Measurements from ENCODE around the gene PRKG2.

DNA sequence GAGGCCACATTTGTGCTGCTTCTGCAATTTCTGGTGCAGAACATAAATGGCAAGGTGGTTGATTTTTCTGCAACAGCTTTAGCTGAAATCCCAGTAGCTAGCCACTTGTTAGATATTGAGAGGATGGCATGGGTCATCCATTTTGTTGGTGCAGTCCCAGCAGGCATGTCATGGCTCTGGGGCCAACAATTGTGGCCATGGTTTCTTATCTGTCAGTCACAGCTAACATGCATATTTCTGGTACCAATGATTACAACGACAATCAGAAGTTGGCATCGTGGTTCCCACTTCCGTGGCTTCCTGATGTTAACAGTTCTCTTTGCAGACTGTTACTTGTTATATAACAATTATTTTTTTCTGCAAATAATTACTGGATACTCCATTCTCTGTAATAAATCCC lies 42.8 kb upstream of the PRKG2 start:
- TF ChIP-seq POLR2A (IDR thresholded peaks at IDR 0.05; ENCODE audit: insufficient read depth in 1 of 2, low read depth in 2 of 2, low read length in 2 of 2), result no peak
- TF ChIP-seq, protein P1, sequence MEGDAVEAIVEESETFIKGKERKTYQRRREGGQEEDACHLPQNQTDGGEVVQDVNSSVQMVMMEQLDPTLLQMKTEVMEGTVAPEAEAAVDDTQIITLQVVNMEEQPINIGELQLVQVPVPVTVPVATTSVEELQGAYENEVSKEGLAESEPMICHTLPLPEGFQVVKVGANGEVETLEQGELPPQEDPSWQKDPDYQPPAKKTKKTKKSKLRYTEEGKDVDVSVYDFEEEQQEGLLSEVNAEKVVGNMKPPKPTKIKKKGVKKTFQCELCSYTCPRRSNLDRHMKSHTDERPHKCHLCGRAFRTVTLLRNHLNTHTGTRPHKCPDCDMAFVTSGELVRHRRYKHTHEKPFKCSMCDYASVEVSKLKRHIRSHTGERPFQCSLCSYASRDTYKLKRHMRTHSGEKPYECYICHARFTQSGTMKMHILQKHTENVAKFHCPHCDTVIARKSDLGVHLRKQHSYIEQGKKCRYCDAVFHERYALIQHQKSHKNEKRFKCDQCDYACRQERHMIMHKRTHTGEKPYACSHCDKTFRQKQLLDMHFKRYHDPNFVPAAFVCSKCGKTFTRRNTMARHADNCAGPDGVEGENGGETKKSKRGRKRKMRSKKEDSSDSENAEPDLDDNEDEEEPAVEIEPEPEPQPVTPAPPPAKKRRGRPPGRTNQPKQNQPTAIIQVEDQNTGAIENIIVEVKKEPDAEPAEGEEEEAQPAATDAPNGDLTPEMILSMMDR (CRISPR knock-in tag; IDR thresholded peaks at IDR 0.05), result no peak
- TF ChIP-seq SRF (IDR thresholded peaks at IDR 0.05; ENCODE audit: low read depth, low read length), result no peak
- no peak for TF ChIP-seq AHR (CRISPR knock-in tag; IDR thresholded peaks at IDR 0.05)
- TF ChIP-seq ZNF337 (CRISPR knock-in tag; IDR thresholded peaks at IDR 0.05; ENCODE audit: borderline replicate concordance, low read depth), result no peak
- TF ChIP-seq, protein P2, sequence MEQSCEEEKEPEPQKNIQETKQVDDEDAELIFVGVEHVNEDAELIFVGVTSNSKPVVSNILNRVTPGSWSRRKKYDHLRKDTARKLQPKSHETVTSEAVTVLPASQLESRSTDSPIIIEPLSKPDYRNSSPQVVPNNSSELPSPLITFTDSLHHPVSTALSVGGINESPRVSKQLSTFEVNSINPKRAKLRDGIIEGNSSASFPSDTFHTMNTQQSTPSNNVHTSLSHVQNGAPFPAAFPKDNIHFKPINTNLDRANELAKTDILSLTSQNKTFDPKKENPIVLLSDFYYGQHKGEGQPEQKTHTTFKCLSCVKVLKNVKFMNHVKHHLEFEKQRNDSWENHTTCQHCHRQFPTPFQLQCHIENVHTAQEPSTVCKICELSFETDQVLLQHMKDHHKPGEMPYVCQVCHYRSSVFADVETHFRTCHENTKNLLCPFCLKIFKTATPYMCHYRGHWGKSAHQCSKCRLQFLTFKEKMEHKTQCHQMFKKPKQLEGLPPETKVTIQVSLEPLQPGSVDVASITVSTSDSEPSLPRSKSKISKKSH (CRISPR knock-in tag; IDR thresholded peaks at IDR 0.05; ENCODE audit: borderline replicate concordance), result no peak
- TF ChIP-seq, protein P3, sequence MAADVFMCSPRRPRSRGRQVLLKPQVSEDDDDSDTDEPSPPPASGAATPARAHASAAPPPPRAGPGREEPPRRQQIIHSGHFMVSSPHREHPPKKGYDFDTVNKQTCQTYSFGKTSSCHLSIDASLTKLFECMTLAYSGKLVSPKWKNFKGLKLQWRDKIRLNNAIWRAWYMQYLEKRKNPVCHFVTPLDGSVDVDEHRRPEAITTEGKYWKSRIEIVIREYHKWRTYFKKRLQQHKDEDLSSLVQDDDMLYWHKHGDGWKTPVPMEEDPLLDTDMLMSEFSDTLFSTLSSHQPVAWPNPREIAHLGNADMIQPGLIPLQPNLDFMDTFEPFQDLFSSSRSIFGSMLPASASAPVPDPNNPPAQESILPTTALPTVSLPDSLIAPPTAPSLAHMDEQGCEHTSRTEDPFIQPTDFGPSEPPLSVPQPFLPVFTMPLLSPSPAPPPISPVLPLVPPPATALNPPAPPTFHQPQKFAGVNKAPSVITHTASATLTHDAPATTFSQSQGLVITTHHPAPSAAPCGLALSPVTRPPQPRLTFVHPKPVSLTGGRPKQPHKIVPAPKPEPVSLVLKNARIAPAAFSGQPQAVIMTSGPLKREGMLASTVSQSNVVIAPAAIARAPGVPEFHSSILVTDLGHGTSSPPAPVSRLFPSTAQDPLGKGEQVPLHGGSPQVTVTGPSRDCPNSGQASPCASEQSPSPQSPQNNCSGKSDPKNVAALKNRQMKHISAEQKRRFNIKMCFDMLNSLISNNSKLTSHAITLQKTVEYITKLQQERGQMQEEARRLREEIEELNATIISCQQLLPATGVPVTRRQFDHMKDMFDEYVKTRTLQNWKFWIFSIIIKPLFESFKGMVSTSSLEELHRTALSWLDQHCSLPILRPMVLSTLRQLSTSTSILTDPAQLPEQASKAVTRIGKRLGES (CRISPR knock-in tag; IDR thresholded peaks at IDR 0.05; ENCODE audit: borderline replicate concordance), result no peak
- TF ChIP-seq ZBTB1 (CRISPR knock-in tag; IDR thresholded peaks at IDR 0.05; ENCODE audit: borderline replicate concordance), result no peak
- no peak for TF ChIP-seq ZNF607 (CRISPR knock-in tag; IDR thresholded peaks at IDR 0.05; ENCODE audit: borderline replicate concordance)
- TF ChIP-seq, protein P4, sequence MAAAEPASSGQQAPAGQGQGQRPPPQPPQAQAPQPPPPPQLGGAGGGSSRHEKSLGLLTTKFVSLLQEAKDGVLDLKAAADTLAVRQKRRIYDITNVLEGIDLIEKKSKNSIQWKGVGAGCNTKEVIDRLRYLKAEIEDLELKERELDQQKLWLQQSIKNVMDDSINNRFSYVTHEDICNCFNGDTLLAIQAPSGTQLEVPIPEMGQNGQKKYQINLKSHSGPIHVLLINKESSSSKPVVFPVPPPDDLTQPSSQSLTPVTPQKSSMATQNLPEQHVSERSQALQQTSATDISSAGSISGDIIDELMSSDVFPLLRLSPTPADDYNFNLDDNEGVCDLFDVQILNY (CRISPR knock-in tag; conservative IDR thresholded peaks at IDR 0.05), result no peak
- no peak for TF ChIP-seq DPF2 (CRISPR knock-in tag; IDR thresholded peaks at IDR 0.05; ENCODE audit: borderline replicate concordance, low read depth)
- no peak for TF ChIP-seq ZNF263 (CRISPR knock-in tag; IDR thresholded peaks at IDR 0.05)
